BLaER1 treated with 17β-estradiol and CSF1 and Interleukin-3, amounts not matched to agents 10 nM and 100 nM (cell line): ENCODE data around the gene NPTX2.

Source experiments
- H3K27ac ChIP-seq, 11 experiments: shearing (Covaris generic); formaldehyde crosslinking; 2 replicates each; pipeline ENCODE4 v1.8.1; 2022
- H3K27me3 ChIP-seq, 11 experiments: shearing (Covaris generic); formaldehyde crosslinking; 2 replicates each; pipeline ENCODE4 v1.8.1; 2022
- H3K36me3 ChIP-seq, 11 experiments: shearing (Covaris generic); formaldehyde crosslinking; 2 replicates each; pipeline ENCODE4 v1.8.1; 2022
- H3K4me1 ChIP-seq, 10 experiments: shearing (Covaris generic); formaldehyde crosslinking; 2 replicates each; pipeline ENCODE4 v1.8.1; 2022
- H3K4me2 ChIP-seq, 11 experiments: shearing (Covaris generic); formaldehyde crosslinking; 2 replicates each; pipeline ENCODE4 v1.8.1; 2022
- H3K4me3 ChIP-seq, 10 experiments: shearing (Covaris generic); formaldehyde crosslinking; 2 replicates each; pipeline ENCODE4 v1.8.1; 2022
- H3K9ac ChIP-seq, 11 experiments: shearing (Covaris generic); formaldehyde crosslinking; 2 replicates each; pipeline ENCODE4 v1.8.1; 2022
- H3K9me3 ChIP-seq, 11 experiments: shearing (Covaris generic); formaldehyde crosslinking; replicated peaks in 1 of 11; 2 replicates each; pipeline ENCODE4 v1.8.1; 2022
- H4K20me1 ChIP-seq, 11 experiments: shearing (Covaris generic); formaldehyde crosslinking; 2 replicates each; pipeline ENCODE4 v1.8.1; 2022
- Cebpa-rat ChIP-seq, 11 experiments: shearing (Covaris generic); IDR thresholded peaks; 2 replicates each; pipeline ENCODE4 v1.8.1; 2022

Gene NPTX2

DNA sequence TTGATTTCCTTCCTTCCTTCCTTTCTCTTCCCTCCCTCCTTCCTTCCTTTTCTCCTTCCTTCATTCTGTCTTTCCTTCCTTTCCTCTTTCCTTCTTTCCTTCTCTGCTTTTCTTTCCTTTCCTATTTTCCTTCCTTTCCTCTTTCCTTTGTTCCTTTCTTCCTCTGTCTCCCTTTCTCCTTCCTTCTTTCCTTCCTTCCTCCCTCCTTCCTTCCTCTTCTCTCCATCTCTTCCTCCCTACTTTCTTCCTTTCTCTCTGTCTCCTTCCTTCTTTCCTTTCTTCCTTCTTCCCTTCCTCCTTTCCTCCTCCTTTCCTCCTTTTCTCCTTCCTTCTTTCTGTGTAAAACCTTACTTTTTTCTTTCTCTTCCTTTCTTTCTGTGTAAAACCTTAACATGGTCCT, 32.3 kb upstream of the NPTX2 start:
- no peak overlapping the region for H3K9ac ChIP-seq
- H3K4me1 ChIP-seq = no peaks in the 10 kb centered on the region
- H3K27me3 ChIP-seq = no peaks in the 10 kb centered on the region
- no peaks in the 10 kb centered on the region for H4K20me1 ChIP-seq
- no peaks in the 10 kb centered on the region for H3K36me3 ChIP-seq
- TF ChIP-seq Cebpa-rat (IDR thresholded peaks at IDR 0.05) = no peak
- no peak overlapping the region for H3K4me2 ChIP-seq
- H3K4me3 ChIP-seq = no peak overlapping the region
- peaks cover 7 to 22% (median 15%) of the 10 kb centered on the region in 11 experiments; a peak in 16 of 22 replicates for H3K9me3 ChIP-seq
- no peak overlapping the region for H3K27ac ChIP-seq

DNA sequence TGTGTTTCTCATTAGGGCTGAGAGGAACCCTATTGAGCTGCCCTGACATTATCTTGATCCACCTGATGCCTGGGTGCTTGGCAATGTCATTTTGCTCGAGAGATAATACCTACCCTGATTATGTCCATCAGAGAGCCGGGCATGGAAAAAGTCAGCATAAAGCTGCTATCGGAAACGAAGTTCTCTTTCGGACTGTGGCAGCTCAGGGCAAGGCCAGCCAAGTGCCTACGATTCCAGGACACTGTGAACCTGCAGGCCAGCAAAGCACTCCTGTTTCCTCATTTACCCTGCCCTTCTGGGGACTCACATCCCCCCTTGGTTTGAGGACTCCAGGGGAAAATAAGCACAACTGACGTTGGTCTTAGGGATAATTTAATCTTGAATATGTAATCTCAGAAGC, 25.2 kb upstream of the NPTX2 start:
- Histone ChIP-seq H3K4me3 (no peak overlapping the region), H4K20me1 (no peaks in the 10 kb centered on the region), H3K27me3 (no peaks in the 10 kb centered on the region), H3K4me2 (no peak overlapping the region), H3K9ac (no peak overlapping the region), H3K9me3 (no peaks in the 10 kb centered on the region), H3K27ac (no peak overlapping the region), H3K4me1 (peaks cover 0 to 6% (median 0%) of the 10 kb centered on the region in 10 experiments; a peak in 4 of 20 replicates), H3K36me3 (no peaks in the 10 kb centered on the region)
- no peak for TF ChIP-seq Cebpa-rat (IDR thresholded peaks at IDR 0.05)

DNA sequence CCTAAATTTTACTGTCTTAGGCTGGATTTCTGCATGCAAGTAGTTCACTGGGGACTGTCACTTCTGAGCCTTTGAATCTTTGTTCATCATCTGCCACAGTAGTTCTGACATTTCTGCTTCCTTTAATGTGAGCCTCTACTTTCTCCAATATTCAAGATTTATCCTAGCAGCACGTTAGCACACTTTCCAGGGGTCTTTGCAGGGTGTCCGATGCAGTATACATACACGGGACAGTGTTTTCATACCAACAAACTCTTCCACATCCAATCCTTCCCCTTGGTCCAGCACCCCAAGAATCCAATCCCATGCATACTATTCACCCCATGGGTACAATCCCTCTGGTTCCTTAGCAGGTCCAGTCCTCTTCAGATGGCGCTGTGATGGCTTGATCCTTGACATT, 22.7 kb upstream of the NPTX2 start:
- H3K27ac ChIP-seq = no peak overlapping the region
- H3K4me1 ChIP-seq = peaks cover 0 to 6% (median 0%) of the 10 kb centered on the region in 10 experiments; a peak in 4 of 20 replicates
- H3K4me2 ChIP-seq = no peak overlapping the region
- no peak overlapping the region for H3K4me3 ChIP-seq
- no peaks in the 10 kb centered on the region for H3K27me3 ChIP-seq
- H3K9ac ChIP-seq = no peak overlapping the region
- no peaks in the 10 kb centered on the region for H3K36me3 ChIP-seq
- no peaks in the 10 kb centered on the region for H3K9me3 ChIP-seq
- H4K20me1 ChIP-seq = no peaks in the 10 kb centered on the region
- no peak for TF ChIP-seq Cebpa-rat (IDR thresholded peaks at IDR 0.05)

DNA sequence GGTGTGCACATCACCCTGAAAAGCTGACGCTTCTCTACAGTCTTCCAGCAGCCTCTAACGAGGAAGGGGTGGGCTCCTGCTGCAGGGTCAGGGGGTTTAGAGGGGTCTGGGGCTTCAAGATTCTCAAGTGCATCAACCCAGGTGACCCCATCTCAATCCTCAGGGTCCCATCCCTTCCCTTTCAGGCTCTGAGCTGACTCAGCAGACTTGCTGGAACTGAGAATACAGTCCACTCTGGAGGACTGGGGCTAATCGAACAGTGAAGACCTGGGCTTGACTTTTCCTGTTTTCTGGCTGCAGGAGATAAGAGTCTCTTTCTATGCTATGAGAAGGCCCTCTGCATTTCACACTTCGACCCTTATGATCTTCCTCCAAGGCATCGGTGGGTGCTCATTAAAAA, 22.3 kb upstream of the NPTX2 start:
- H3K9ac ChIP-seq = no peak overlapping the region
- no peaks in the 10 kb centered on the region for H3K27me3 ChIP-seq
- H4K20me1 ChIP-seq = no peaks in the 10 kb centered on the region
- no peaks in the 10 kb centered on the region for H3K9me3 ChIP-seq
- no peak overlapping the region for H3K27ac ChIP-seq
- H3K4me3 ChIP-seq = no peak overlapping the region
- TF ChIP-seq Cebpa-rat (IDR thresholded peaks at IDR 0.05) = no peak
- H3K4me2 ChIP-seq = no peak overlapping the region
- no peaks in the 10 kb centered on the region for H3K36me3 ChIP-seq
- peaks cover 0 to 6% (median 0%) of the 10 kb centered on the region in 10 experiments; a peak in 4 of 20 replicates for H3K4me1 ChIP-seq

DNA sequence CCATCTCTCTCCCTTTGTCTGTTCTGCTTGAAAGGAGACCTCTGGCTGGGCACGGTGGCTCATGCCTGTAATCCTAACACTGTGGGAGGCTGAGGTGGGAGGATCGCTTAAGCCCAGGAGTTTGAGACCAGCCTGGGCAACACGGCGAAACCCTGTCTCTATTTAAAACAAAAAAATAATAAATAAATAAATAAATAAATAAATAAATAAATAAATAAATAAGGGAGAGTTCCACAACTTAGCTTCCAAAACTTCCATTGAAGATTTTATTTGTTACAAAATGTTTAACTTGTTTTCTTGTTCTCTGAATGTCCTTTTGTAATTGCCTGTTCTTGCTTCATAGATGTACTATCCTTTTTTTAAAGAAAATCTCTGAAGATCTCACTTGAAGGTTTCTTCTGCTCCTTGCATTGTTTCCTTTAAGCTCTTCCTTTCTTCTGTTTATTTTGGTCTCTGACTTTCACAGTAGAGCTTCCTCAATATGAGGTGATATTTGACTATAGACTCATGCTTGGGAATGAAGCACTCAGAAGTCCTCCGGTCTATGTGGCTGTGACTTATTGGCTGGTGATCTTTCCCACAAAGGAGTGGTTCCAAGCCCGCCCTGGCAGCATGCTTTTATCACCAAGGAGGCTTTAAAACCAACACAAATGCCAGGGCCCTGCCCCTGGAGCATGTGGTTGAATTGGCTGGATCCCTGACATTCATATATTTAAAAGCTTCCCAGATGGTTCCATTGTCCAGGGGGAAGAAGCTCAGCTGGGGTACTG, 18.1 kb upstream of the NPTX2 start:
- Histone ChIP-seq H3K9me3 (no peaks in the 10 kb centered on the region), H3K4me2 (no peak overlapping the region), H3K9ac (no peak overlapping the region), H4K20me1 (no peaks in the 10 kb centered on the region), H3K4me3 (no peak overlapping the region), H3K27me3 (no peaks in the 10 kb centered on the region), H3K27ac (no peak overlapping the region), H3K4me1 (peaks cover 0 to 6% (median 0%) of the 10 kb centered on the region in 10 experiments; a peak in 4 of 20 replicates), H3K36me3 (no peaks in the 10 kb centered on the region)
- no peak for TF ChIP-seq Cebpa-rat (IDR thresholded peaks at IDR 0.05)

DNA sequence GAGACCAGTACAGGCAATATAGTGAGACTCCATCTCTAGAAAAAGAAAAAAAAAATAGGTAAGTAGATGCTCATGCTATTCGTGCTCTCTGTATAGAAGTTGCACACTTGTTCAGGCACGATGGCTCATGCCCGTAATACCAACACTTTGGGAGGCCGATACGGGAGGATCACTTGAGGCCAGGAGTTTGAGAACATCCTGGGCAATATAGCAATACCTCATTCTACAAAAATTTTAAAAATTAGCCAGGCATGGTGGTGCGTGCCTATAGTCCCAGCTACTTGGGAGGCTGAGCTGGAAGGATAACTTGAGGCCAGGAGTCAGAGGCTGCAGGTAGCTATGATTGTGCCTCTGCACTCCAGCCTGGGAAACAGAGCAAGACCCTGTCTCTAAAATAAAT, 17.2 kb upstream of the NPTX2 start:
- Histone ChIP-seq H3K9me3 (no peaks in the 10 kb centered on the region), H3K4me2 (no peak overlapping the region), H3K9ac (no peak overlapping the region), H4K20me1 (no peaks in the 10 kb centered on the region), H3K4me1 (peaks cover 0 to 6% (median 0%) of the 10 kb centered on the region in 10 experiments; a peak in 4 of 20 replicates), H3K27me3 (no peaks in the 10 kb centered on the region), H3K27ac (no peak overlapping the region), H3K36me3 (no peaks in the 10 kb centered on the region), H3K4me3 (no peak overlapping the region)
- TF ChIP-seq Cebpa-rat (IDR thresholded peaks at IDR 0.05) = no peak

DNA sequence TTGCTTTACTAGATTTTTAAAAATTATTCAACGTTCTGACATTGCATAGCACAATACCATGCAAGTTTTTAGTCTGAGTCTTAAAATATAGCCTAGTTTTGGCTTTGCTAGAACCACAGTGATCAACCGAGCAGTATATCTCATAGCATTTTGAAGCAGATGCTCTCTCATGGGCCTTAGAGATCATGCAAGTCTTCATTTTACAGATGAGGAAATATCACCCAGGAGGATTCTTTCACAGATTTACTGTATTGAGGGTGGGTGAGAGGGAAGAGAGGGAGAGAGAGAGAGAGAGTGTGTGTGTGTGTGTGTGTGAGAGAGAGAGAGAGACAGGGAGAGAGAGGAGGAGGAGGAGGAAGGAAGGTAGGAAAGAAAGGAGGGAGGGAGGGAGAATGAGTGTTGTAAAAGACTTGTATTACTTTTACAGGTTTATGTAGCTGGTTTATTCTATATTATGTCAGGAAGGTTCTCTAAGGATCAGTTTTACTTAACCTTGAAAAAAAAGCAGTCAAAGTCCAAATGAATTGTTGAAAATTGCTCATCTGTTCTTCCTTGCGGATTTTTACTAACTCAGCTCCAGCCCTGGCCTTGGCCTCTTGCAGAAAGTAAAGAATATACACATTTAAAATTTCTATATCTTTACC, 14.2 kb upstream of the NPTX2 start:
- Histone ChIP-seq H3K4me2 (no peak overlapping the region), H3K27me3 (no peaks in the 10 kb centered on the region), H3K4me1 (no peaks in the 10 kb centered on the region), H4K20me1 (no peaks in the 10 kb centered on the region), H3K4me3 (no peak overlapping the region), H3K27ac (no peak overlapping the region), H3K36me3 (no peaks in the 10 kb centered on the region), H3K9me3 (peaks cover 0 to 6% (median 4%) of the 10 kb centered on the region in 11 experiments; a peak in 4 of 22 replicates), H3K9ac (no peak overlapping the region)
- no peak for TF ChIP-seq Cebpa-rat (IDR thresholded peaks at IDR 0.05)

DNA sequence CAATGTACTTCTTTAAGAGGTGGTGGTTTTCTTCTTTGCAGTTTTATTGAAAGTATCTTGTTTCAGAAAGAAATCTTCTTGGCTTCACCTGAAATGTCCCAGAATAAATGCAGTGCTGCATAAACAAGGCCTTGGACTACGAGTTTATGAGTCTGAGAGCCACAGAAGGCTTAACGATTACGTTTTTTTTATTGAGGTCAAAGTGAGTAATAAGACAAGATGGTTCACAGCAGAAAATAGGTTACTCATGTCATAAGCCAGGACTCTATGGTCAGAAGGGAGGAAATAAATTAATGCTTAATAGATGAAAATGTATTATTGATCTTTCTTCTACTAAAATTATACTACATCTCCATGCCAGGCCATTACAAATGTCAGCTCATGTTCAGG, 13.7 kb upstream of the NPTX2 start:
- H4K20me1 ChIP-seq = no peaks in the 10 kb centered on the region
- peaks cover 0 to 6% (median 4%) of the 10 kb centered on the region in 11 experiments; a peak in 4 of 22 replicates for H3K9me3 ChIP-seq

DNA sequence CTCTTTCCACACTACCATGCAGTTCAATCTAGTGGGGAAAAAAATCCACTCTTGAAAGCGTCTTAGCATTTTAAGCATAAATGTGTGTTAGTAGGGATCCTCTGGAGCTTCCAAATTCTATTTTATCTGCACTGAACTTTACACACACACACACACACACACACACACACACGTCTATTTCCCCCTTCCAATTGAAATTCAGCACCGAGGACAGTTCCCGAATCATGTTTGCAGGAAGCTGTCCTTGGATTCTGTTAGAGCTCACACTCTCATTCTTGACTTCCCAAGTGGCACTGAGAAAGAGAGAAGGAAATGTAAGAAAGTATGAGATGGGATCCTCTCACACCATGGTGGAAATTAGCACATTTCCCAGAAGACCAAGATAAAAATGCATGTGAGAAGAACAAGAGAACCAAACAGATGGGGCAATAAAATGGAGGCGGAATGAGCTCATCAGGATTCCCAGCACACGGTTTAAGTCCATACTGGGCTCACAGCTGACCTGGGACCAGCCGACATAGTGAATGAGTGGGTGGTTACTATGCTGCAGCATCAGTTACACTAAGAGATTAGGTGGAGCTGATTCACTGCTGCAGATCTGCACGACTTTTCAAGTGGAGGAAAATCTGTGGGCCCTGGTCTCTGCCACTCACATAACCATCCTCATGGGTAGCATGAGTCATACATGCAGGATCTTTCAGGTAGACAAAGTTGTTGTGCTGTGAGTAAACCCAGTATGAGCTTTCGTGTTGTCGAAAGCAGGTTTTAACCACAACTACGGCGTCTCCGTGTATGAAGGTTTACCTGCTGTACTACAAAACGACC, 3.3 kb upstream of the NPTX2 start:
- H3K4me1 ChIP-seq = peaks cover 1 to 3% (median 3%) of the 10 kb centered on the region in 10 experiments; a peak in 18 of 20 replicates
- peaks cover 8 to 21% (median 20%) of the 10 kb centered on the region in 11 experiments; a peak in 19 of 22 replicates for H3K9me3 ChIP-seq
- no peak for TF ChIP-seq Cebpa-rat (IDR thresholded peaks at IDR 0.05)
- H4K20me1 ChIP-seq = no peaks in the 10 kb centered on the region
- H3K4me3 ChIP-seq = no peak overlapping the region
- no peak overlapping the region for H3K4me2 ChIP-seq
- no peaks in the 10 kb centered on the region for H3K36me3 ChIP-seq
- no peaks in the 10 kb centered on the region for H3K27me3 ChIP-seq
- H3K9ac ChIP-seq = no peak overlapping the region
- H3K27ac ChIP-seq = no peak overlapping the region

More for the DNA sequence above, 13.7 kb upstream of the NPTX2 start:
- TF ChIP-seq Cebpa-rat (IDR thresholded peaks at IDR 0.05) = no peak
- no peaks in the 10 kb centered on the region for H3K4me1 ChIP-seq
- no peak overlapping the region for H3K4me2 ChIP-seq
- no peak overlapping the region for H3K4me3 ChIP-seq
- H3K36me3 ChIP-seq = no peaks in the 10 kb centered on the region
- no peak overlapping the region for H3K9ac ChIP-seq
- H3K27me3 ChIP-seq = no peaks in the 10 kb centered on the region
- no peak overlapping the region for H3K27ac ChIP-seq
